ENCODE results near the gene TNNI3K. TPM values are rescaled to one million over a fixed set of nuclear protein-coding genes. Genes with fewer than 3 reads are reported as not detected.

Gene TNNI3K
- total RNA-seq, 1 donor from 2014 or later = 89.7 TPM

GRCh38 chr1:74432325-74432724 lies 197.1 kb downstream of the TNNI3K start:
- no peak overlapping the region for H3K4me3 ChIP-seq
- intact Hi-C loops (cut with micrococcal nuclease) = no loop called here
- H3K27ac ChIP-seq (replicated peaks) = no peak overlapping the region
- no peaks in the 10 kb centered on the region for H3K9me3 ChIP-seq (replicated peaks)
- no peak for DNase-seq
- peaks cover 47% of the 10 kb centered on the region for H3K4me1 ChIP-seq
- H3K36me3 ChIP-seq = no peaks in the 10 kb centered on the region
- TF ChIP-seq, protein P1, sequence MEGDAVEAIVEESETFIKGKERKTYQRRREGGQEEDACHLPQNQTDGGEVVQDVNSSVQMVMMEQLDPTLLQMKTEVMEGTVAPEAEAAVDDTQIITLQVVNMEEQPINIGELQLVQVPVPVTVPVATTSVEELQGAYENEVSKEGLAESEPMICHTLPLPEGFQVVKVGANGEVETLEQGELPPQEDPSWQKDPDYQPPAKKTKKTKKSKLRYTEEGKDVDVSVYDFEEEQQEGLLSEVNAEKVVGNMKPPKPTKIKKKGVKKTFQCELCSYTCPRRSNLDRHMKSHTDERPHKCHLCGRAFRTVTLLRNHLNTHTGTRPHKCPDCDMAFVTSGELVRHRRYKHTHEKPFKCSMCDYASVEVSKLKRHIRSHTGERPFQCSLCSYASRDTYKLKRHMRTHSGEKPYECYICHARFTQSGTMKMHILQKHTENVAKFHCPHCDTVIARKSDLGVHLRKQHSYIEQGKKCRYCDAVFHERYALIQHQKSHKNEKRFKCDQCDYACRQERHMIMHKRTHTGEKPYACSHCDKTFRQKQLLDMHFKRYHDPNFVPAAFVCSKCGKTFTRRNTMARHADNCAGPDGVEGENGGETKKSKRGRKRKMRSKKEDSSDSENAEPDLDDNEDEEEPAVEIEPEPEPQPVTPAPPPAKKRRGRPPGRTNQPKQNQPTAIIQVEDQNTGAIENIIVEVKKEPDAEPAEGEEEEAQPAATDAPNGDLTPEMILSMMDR (IDR thresholded peaks at IDR 0.05; ENCODE audit: borderline replicate concordance) = no peak
- no peaks in the 10 kb centered on the region for H3K27me3 ChIP-seq (ENCODE audit: low read depth)

- no peak overlapping the region for H3K27ac ChIP-seq (replicated peaks)
- H3K9me3 ChIP-seq (replicated peaks) = no peaks in the 10 kb centered on the region
- intact Hi-C loops (cut with micrococcal nuclease) = no loop called here
- no peak overlapping the region for H3K4me3 ChIP-seq
- H3K4me1 ChIP-seq = peaks cover 46% of the 10 kb centered on the region
- H3K27me3 ChIP-seq (ENCODE audit: low read depth) = no peaks in the 10 kb centered on the region
- no peaks in the 10 kb centered on the region for H3K36me3 ChIP-seq
- TF ChIP-seq, protein P1 (IDR thresholded peaks at IDR 0.05; ENCODE audit: borderline replicate concordance) = no peak
- DNase-seq = no peak
Measured at GRCh38 chr1:74434321-74434720, 199.1 kb downstream of the TNNI3K start.

DNA sequence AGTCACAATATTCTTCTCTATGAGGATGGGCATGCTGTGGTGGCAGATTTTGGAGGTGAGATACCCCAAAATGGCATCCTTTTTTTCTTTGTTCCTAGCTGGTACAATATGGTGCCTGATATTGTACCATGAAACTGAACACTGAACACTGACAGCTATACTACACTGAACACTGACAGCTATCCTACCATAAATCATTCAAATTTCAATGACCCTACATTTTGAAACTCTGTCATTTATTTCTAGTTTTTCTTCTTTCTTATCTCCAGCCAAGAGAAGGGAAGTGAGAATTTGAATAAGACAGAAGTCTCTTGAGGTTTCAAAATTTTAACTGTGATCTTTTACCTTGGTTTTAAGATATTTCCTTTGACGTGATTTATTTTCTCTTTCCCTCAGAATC lies 200.9 kb downstream of the TNNI3K start:
- Histone ChIP-seq H3K36me3 (peaks cover 14% of the 10 kb centered on the region), H3K4me1 (peaks cover 34% of the 10 kb centered on the region), H3K27me3 (ENCODE audit: low read depth) (no peaks in the 10 kb centered on the region), H3K9me3 (replicated peaks) (no peaks in the 10 kb centered on the region), H3K4me3 (no peak overlapping the region), H3K27ac (replicated peaks) (peak overlapping the region; percentile 21)
- TF ChIP-seq, protein P1 (IDR thresholded peaks at IDR 0.05; ENCODE audit: borderline replicate concordance) = no peak
- DNase-seq = no peak
- intact Hi-C loops (cut with micrococcal nuclease) = no loop called here

DNA sequence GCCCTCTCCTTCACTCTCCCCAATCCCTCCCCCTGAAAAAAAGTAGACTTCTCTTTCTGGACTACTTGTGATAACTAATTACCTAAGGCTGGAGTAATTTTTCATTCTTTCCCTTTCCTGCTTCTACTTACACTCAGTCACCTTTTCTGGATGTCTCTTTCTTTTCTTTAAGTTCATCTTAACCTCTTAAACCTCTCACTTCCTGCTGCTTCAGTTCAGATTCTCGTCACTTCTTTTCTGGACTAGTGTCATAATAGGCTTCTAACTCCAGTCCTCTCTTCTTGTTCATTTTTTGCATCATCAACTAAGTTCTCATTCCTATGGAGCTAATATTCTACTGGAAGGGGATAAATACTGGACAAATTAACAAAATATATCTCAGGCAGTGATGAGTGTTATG lies 201.8 kb downstream of the TNNI3K start:
- no peak for DNase-seq
- intact Hi-C loops (cut with micrococcal nuclease) = no loop called here
- H3K27ac ChIP-seq (replicated peaks) = no peak overlapping the region

GRCh38 chr1:74452035-74452434 lies 216.8 kb downstream of the TNNI3K start:
- intact Hi-C loops (cut with micrococcal nuclease) = no loop called here
- TF ChIP-seq, protein P1 (IDR thresholded peaks at IDR 0.05; ENCODE audit: borderline replicate concordance) = no peak
- DNase-seq = no peak
- Histone ChIP-seq H3K4me1 (no peaks in the 10 kb centered on the region), H3K36me3 (no peaks in the 10 kb centered on the region), H3K9me3 (replicated peaks) (peaks cover 6% of the 10 kb centered on the region), H3K27ac (replicated peaks) (no peak overlapping the region), H3K27me3 (ENCODE audit: low read depth) (no peaks in the 10 kb centered on the region), H3K4me3 (no peak overlapping the region)

More for the DNA sequence above, 201.8 kb downstream of the TNNI3K start:
- Histone ChIP-seq H3K9me3 (replicated peaks) (no peaks in the 10 kb centered on the region), H3K27me3 (ENCODE audit: low read depth) (no peaks in the 10 kb centered on the region), H3K36me3 (peaks cover 15% of the 10 kb centered on the region), H3K4me3 (no peak overlapping the region), H3K4me1 (peaks cover 26% of the 10 kb centered on the region)
- TF ChIP-seq, protein P1 (IDR thresholded peaks at IDR 0.05; ENCODE audit: borderline replicate concordance) = no peak

DNA sequence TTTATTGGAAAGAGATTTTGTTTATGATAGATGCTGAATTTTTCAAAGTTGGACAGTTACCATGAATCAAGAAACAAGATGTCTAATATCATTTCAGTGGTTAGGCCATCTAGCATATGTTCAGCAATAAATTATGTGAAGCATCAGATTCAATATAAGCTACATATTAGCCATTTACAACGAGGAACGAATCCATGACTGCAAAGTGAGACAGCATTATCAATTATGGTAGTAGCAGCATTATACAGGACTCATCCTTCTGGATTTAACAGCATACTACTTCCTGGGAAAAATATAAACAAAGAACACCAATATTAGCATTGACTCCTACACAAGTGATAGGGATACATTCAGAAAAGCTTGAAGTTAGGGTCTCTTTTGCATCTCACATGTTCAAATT lies 218.1 kb downstream of the TNNI3K start:
- no peaks in the 10 kb centered on the region for H3K4me1 ChIP-seq
- no peak for DNase-seq
- intact Hi-C loops (cut with micrococcal nuclease) = no loop called here
- H3K36me3 ChIP-seq = no peaks in the 10 kb centered on the region
- H3K27me3 ChIP-seq (ENCODE audit: low read depth) = no peaks in the 10 kb centered on the region
- H3K4me3 ChIP-seq = no peak overlapping the region
- H3K9me3 ChIP-seq (replicated peaks) = peaks cover 6% of the 10 kb centered on the region
- TF ChIP-seq, protein P1 (IDR thresholded peaks at IDR 0.05; ENCODE audit: borderline replicate concordance) = no peak
- H3K27ac ChIP-seq (replicated peaks) = no peak overlapping the region

Data from left ventricle myocardium inferior (tissue), 1 donor.